IPS DF 4.7 (cell line): ENCODE results near the gene G2E3.

ENCODE experiments used
- DNase-seq: peaks from one replicate; pipeline ENCODE4 v3.0.0-alpha.2; 2013; ENCODE audit warnings: low spot score; ENCODE audit errors: extremely low read depth

Gene G2E3

DNA sequence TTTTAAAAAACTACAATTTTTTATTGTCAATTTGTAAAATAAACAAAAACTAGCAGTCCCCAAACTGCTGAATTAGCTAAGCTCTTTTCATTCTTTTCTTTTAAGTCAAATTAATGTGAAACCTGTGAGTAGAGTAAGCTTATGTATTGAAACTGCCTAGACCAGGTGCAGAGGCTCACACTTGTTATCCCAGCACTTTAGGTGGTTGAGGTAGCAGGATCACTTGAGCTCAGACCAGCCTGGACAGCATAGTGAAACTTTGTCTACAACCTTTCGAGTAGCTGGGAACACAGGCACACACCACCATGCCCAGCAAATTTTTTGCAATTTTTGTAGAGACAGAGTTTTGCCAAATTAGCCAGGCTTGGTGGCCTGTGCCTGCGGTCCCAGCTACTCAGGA is 89.5 kb downstream of the G2E3 start:
- no peak for DNase-seq

DNA sequence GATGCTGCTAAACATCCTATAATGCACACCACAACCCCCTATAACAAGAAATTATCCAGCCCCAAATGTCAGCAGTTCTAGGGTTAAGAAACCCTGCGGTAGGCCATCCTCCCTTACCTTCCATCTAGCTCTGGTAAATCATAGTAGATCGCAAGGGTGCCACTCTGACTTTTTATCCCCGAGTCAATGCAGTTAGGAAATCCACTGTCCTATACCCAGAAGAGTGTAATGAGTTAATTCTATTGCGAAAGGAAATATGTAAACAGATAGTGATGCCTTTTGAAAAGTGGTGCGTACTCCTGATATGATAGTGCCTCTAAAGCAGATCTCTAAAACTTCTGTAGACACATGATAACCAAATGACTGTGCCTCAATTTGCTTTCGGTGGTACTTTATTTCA is 93.0 kb downstream of the G2E3 start:
- DNase-seq, result no peak

- no peak for DNase-seq
Measured at GRCh38 chr14:30655124-30655523, 96.2 kb downstream of the G2E3 start.

GRCh38 chr14:30655658-30656057 is 96.7 kb downstream of the G2E3 start:
- no peak for DNase-seq

DNA sequence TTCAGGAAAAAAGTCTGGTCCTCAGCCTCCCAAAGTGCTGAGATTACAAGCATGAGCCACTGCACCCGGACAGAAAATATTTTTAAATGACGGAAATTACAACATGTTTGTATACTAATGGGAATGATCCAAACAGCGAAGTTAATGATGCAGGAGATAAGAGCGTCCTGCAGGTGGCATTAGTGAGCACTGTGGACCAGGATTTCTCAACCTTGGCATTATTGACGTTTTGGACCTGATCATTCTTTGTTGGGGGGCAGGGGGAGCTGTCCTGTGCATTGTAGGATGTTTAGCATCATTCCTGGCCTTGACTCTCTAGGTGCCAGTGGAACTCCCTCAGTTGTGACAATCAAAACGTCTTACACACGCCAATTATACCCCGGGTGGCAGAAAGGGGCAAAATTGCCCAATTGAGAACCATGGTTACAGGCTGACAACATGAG is 97.3 kb downstream of the G2E3 start:
- peak; percentile 22 for DNase-seq

DNA sequence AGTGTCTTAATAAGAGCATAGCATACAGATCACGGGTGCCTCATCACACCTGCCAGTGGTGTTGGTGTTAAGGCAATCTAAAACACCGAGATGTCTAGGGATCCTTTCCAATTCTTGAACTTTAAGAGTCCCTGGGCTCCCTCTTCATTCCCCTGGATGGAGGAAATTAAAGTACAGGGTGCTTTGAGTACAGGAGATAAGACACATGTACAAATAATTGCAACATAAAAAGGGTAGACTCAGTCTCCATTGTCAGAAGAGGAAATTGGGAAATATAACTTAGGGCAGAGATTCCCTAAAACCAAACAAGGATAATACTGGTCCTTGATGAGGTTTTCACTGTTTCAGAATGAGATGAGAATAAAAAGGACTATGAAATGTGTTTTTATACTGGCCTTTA is 98.1 kb downstream of the G2E3 start:
- no peak for DNase-seq

GRCh38 chr14:30657606-30658163 is 98.7 kb downstream of the G2E3 start:
- DNase-seq, result no peak

GRCh38 chr14:30658645-30659044 is 99.7 kb downstream of the G2E3 start:
- DNase-seq, result no peak

- no peak for DNase-seq
Measured at GRCh38 chr14:30669594-30669993, 110.6 kb downstream of the G2E3 start.
